ELR (cell line): ENCODE data around the gene DEDD2.

ENCODE experiments used
- DNase-seq: peaks from one replicate; pipeline ENCODE4 v3.0.0-alpha.2; 2015; ENCODE audit warnings: low read depth

Gene DEDD2

GRCh38 chr19:42228641-42229040 is 11.2 kb upstream of the DEDD2 start:
- DNase-seq, result no peak

GRCh38 chr19:42226886-42227285 is 9.4 kb upstream of the DEDD2 start:
- DNase-seq, result peak; percentile 67

GRCh38 chr19:42225718-42226292 is 8.3 kb upstream of the DEDD2 start:
- DNase-seq, result no peak

GRCh38 chr19:42224940-42225717 is 7.7 kb upstream of the DEDD2 start:
- no peak for DNase-seq

- DNase-seq, result no peak
These were observed 3.2 kb upstream of the DEDD2 start for GRCh38 chr19:42220751-42221097.

- DNase-seq, result peak; percentile 97
These were observed 2.6 kb upstream of the DEDD2 start, which contains the start of gene ZNF526 for GRCh38 chr19:42219812-42220750. Gene ZNF526 (plus strand): TSS chr19:42220312. CDS start chr19:42224404, 4,092 bp downstream.

- peak; percentile 58 for DNase-seq
These were observed 591 bp downstream of the DEDD2 start for GRCh38 chr19:42216653-42217519.

GRCh38 chr19:42214810-42215485 is 2.5 kb downstream of the DEDD2 start:
- DNase-seq, result no peak

GRCh38 chr19:42212886-42213285 is 4.6 kb downstream of the DEDD2 start:
- no peak for DNase-seq

- no peak for DNase-seq
These were observed 8.9 kb downstream of the DEDD2 start for GRCh38 chr19:42208612-42209011.

- DNase-seq, result peak; percentile 91
These were observed 9.7 kb downstream of the DEDD2 start for GRCh38 chr19:42207767-42208271.

- peak; percentile 83 for DNase-seq
These were observed 10.4 kb downstream of the DEDD2 start for GRCh38 chr19:42206871-42207755.

- no peak for DNase-seq
These were observed 12.8 kb downstream of the DEDD2 start for GRCh38 chr19:42204664-42205063.

- DNase-seq, result no peak
These were observed 13.8 kb downstream of the DEDD2 start for GRCh38 chr19:42203700-42204099.

GRCh38 chr19:42202290-42202880 is 15.1 kb downstream of the DEDD2 start:
- no peak for DNase-seq

- DNase-seq, result no peak
These were observed 15.8 kb downstream of the DEDD2 start for GRCh38 chr19:42201489-42202289.

- DNase-seq, result no peak
These were observed 17.3 kb downstream of the DEDD2 start for GRCh38 chr19:42200116-42200715.

GRCh38 chr19:42199440-42200115 is 17.9 kb downstream of the DEDD2 start:
- no peak for DNase-seq
